ENCODE results near the gene ST8SIA5.
A peak's percentile ranks its signal among the peaks of the same experiment; 100 is the strongest.
"Not testable (repeated sequence)": the region's sequence is repeated elsewhere in the genome, so short reads cannot be mapped to it uniquely, and the experiment has no call there.

The ST8SIA5 gene

GRCh38 chr18:46756559-46757201 lies at the start of gene ST8SIA5:
Gene ST8SIA5 (minus strand): TSS chr18:46757053. CDS start chr18:46756508, 545 bp downstream.
- DNase-seq = peak in 12 of 58 donors; percentile 14 to 70 (median 48)

DNA sequence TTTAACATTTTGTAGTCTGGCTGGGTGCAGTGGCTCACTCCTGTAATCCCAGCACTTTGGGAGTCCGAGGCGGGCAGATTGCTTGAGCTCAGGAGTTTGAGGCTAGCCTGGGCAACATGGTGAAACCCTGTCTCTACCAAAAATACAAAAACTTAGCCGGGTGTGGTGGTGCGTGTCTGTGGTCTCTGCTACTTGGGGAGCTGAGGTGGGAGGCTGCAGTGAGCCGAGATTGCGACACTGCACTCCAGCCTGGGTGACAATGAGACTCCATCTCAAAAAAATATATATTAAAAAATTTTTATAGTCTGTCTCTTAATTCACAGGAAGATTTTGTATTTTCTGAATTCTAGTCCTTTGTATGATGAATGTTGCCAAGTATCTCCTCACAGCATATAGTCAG lies 39.1 kb upstream of the ST8SIA5 start:
- DNase-seq = not testable (repeated sequence)

- DNase-seq = no peak
Observed at GRCh38 chr18:46794607-46795006, 37.8 kb upstream of the ST8SIA5 start.

DNA sequence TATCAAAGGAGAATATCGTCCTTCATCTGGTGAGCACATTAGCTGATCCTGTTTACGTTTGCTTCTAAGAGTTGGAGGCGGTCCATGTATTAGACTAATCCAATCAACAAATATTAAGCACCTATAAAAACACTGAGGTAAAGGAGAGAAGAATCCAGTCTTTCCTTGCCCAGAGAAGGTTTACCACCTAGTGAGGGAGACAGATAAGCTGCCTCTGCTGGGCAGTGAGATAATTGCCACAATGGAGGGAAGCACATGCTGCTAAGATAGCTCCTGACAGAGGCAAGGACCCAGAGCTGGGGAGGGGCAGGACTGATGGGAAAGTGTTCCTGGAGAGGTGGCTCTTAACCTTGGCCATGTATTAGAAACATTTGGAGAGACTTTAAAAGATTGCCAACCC lies 36.7 kb upstream of the ST8SIA5 start:
- DNase-seq = no peak

GRCh38 chr18:46789088-46789487 lies 32.2 kb upstream of the ST8SIA5 start:
- DNase-seq = no peak

GRCh38 chr18:46787674-46788073 lies 30.8 kb upstream of the ST8SIA5 start:
- no peak for DNase-seq

- DNase-seq = peak in 1 of 58 donors; percentile 8
Observed at GRCh38 chr18:46772357-46772756, 15.5 kb upstream of the ST8SIA5 start.

DNA sequence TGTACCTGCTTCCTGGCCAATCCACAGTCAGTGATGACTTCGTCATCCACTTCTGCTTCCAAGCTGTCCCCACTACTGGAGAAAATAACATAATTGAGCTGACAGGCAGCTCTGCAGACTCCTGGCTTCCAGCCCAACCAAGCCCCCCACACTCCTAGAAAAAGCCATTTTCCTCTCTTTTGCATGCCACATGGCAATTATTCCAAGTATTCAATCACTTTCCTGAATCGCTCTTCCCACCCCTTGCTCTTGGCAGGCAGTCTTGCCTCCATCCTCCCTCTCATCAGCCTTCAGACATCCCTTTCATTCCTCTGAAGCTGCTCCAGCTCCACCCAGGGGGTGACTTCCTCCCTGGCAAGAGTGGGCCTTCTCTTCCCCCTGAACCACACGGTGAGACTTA lies 14.3 kb upstream of the ST8SIA5 start:
- DNase-seq = peak in 31 of 58 donors; percentile 9 to 75 (median 34)

DNA sequence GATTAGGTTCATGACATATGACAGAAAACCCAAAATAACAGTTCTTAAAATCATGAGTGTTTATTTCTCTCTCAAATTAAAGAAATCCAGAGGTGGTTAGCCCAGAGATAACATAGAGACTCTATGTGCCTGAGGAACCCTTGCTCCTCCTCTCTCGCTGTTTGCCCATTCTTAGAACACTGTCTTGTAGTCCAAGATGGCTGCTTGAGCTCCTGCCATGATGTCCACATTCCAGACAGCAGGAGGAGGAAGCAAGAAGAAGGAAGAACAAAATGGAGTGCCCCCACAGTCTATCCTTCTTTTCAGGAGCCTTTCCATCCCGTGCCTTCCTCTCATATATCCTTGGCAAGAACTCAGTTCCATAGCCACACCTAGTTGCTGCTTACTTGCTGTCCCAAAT lies 13.9 kb upstream of the ST8SIA5 start:
- DNase-seq = no peak

DNA sequence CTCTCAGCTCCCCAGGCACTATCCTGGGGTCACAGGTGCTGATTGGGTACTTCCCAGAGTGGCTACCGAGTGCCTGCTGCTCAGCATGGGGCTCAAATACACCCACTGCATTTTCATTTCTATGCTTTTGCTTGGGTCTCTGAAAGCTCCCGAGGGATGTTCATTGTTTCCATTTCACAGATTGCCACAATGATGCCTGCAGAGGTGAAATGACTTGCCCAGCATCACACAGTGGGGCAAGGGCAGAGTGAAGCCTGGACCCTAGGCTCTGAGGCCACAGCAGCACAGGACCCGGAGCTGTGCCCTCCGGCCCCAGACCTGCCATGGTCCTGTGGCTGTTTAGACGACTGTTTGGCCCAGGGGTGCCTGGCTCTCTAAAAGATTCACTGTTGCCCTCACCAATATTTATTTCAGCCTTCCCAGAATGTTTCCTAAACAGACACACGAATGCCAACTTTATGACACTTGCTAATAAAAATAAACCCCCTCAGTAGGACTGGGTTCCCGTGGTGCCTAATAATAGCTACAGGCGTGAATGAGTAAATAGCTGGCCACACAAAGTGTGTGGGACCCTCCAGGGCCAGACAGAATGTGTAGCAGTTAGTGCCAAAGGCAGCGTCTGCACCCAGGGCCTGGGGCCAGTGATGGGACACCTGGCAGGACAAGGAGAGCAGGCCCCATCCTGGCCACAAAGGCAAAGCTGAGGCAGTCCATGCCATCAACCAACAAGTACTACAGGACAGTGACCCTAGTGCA lies 11.5 kb upstream of the ST8SIA5 start:
- no peak for DNase-seq

GRCh38 chr18:46767217-46767616 lies 10.4 kb upstream of the ST8SIA5 start:
- no peak for DNase-seq

DNA sequence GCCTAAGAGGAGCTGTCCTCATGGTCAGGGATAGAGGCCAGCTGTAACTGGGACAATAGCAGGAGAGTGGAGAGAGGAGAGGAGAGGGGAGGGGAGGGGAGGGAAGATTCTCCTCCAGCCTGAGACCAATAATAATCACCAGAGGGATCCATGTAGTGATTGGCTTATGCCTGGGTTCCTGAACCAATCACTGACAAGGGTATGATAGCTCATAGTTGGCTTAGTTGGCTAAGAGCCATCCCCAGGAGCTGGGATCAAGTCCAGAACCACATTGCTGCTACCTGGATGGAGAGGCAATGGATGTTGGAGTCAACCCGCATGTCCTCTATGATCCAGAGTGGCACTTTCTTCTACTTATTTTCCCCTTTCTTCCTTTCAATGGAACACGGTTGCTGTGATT lies 7.7 kb upstream of the ST8SIA5 start:
- no peak for DNase-seq

- peak in 2 of 58 donors; percentile 41 to 43 for DNase-seq
Observed at GRCh38 chr18:46761059-46761769, 4.4 kb upstream of the ST8SIA5 start.

- peak in 5 of 58 donors; percentile 4 to 24 (median 15) for DNase-seq
Observed at GRCh38 chr18:46759890-46760289, 3.0 kb upstream of the ST8SIA5 start.

DNA sequence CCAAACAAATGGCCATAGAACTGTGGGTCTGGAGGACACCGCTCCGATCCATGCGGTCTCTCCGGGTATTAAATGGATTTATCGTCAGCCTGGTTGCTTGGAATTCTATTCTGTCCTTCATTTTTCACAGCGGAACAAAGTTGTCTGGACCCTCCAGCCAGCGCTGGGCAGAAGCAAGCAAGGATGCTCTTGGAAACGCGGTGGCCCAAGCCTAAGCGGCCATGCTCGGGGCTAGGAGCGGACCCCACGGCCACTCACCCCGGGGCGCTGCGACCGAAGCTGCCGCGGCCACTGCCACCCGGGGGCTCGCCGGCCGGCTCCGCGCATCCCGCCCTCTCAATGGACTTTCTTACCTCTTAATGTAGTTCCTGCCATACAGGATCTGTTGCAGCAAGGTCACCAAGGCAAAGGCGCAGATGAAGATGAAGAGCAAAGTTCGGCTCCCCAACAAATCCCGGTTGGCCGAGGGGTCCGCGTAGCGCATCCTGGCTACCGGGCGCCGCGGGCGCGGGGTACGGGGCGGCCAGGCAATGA lies 761 bp downstream of the ST8SIA5 start:
- peak in 2 of 58 donors; percentile 7 to 16 for DNase-seq

GRCh38 chr18:46755315-46756024 lies 1.4 kb downstream of the ST8SIA5 start:
- peak in 20 of 58 donors; percentile 10 to 71 (median 34) for DNase-seq

DNA sequence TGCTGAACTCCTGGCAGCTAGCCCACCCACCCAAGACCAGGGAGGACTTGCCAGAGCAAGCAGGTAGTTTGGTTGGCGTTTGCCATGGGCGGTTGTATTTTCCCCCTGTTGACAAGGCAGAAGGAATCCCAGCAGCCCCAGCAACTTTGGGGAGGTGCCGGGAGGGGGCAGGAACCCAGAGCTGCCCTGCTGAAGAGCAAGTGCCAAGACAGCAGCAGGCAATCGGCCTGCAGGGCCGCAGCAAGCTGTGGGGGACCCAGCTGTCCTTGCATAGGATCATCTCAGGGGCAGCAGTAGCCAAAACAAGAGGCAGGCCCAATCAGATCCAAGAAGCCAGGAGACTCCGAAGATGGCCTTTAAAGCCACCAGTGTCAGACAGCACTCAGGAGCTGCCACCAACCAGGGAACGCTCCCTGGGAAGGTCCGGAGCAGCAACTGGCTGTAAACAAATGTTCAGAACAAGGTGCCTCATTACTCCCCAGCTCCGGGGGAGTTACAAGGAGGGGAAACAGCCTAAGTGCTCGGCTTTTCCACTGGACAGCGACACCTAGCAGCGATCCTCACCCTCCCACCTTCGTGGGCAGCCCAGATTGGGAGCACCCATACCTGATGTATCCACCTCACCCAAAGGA lies 2.1 kb downstream of the ST8SIA5 start:
- peak in 8 of 58 donors; percentile 11 to 71 (median 44) for DNase-seq

DNA sequence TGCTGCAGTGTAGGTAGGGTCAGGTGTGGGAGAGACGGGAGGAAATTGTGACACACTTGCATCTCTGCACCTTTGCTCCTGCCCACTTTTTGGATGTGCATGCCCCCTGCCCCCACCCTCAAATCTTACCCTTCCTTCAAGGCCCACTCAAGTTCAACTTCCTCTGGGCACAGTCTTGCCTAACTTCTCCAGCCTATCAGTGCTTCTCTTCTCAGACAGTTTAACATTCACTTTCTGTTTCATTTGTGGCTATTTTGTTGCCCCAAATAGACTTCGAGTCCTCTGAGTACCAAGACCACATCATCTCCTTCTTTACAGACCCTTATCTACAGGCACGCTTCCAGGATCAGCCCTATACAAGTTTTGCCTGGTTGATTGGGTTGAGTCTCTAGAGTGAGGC lies 2.7 kb downstream of the ST8SIA5 start:
- DNase-seq = no peak

- DNase-seq = no peak
Observed at GRCh38 chr18:46751882-46752281, 5.0 kb downstream of the ST8SIA5 start.

- no peak for DNase-seq
Observed at GRCh38 chr18:46750626-46751025, 6.2 kb downstream of the ST8SIA5 start.

- no peak for DNase-seq
Observed at GRCh38 chr18:46748466-46748865, 8.4 kb downstream of the ST8SIA5 start.

Data from anterior cingulate cortex (tissue), 58 donors.